GM21529 (cell line): ENCODE data around the gene ADGRB2.

Experiments used
- ATAC-seq: cut with Tn5 transposase; IDR thresholded peaks from one replicate; pipeline ENCODE4 v1.9.1; 2021; ENCODE audit not compliant: unreplicated experiment

ADGRB2 gene

DNA sequence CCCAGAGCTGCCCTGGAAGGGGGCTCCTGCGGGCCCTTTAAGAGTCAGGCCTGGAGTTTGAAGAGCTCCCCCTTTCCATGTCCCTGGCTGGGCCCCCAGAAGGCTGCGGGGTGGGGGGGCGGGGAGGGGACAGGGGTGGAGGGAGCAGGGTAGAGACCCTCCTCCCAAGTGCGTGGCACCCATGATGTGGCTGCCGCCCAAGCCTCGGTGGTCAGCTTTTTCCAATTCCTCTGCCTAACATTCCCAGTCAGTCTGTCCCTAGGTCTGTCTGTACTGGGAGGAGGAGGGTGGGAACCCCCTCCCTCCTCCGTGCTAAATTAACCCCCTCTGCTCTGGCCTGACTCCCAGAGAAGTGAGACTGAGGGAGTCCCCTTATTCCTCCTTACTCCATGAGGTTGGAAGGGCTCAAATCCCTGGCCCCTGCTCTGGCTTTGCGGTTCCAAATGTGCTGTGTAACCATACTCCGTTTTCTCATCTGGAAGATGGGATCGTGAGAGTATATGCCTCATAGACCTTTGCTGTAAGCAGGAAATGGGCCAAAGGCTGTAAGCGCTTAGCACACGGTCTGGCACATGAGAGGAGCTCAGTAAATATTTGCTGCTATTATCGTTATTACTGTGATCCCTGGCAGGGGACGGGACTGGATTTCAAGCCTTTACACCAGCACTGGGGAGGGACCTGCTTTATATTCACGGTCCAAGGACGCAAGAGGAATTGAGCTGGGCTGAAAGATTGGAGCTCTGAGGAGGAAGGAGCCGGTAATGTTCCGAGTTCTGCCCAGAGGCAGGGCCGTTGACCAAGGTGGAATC, 59.7 kb downstream of the ADGRB2 start:
- ATAC-seq = no peak

DNA sequence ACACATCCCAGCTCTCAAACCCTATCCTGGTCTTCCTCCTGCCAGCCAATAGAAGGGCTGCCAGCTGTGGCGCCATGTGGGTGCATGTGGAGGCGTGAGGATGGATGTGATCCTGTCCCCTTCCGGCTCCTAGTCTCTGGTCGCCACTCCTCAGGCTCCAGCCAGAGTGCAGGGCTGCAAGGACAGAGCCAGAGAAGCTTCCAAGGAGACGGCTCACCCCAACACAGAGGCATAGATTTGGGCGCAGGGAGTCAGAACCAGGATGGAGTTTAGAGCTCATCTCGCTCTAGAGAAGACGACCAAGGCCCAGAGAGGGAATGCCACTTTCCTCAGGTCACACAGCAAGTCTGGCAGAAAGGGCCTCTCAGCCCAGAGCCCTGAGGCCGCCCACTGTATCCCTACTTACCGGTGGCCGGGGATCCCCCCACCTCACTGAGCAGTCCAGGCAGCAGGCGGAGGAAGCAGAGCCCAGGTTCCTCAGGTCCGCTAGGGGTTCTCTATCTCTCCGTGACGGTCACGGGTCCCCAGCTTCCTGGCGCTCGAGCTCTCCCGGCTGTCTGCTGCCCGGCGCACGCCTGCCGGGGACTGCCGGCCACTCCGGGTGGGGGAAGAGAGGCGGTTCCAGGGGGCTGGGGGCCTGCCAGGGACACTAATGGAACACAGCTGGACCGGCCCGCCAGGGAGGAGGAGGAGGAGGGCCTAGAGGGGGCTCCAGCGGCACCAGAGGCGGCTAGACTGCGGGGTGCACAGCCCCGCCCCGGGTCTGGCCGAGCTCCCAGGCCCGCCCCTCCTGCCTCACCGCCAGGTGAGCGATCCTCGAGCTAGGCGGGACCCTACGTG, 60.5 kb downstream of the ADGRB2 start, which contains the start of gene COL16A1:
COL16A1 (minus strand) TSS at position 587 of the 840 bp plus-strand sequence. CDS start 1,824 bp downstream, outside the sequence.
- ATAC-seq = no peak

DNA sequence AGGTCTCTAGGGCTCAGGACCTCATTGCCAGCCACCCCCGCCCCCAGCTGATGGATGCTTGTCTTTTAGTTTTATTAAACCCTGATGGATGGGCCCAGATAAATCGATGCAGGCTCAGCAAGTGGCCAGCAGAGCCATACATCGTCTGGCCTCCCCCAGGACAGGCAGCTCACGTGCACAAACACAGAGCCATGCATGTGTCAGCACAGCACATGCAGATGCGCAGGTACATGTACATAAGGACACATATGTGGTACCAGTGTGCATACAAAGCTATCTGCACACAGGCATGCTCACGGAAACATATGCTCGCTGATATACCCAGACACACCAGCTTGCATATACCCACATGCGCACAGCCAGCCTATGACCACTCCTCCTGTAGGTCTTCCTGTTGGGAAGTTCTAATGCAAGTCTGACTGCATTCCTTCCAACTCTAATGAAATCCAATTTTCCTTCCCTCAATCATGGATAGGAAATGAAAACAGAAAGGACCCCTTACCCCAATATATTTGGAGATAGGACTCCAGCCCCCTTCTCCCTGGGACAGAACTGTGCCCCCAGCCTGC, 61.2 kb downstream of the ADGRB2 start:
- no peak for ATAC-seq

DNA sequence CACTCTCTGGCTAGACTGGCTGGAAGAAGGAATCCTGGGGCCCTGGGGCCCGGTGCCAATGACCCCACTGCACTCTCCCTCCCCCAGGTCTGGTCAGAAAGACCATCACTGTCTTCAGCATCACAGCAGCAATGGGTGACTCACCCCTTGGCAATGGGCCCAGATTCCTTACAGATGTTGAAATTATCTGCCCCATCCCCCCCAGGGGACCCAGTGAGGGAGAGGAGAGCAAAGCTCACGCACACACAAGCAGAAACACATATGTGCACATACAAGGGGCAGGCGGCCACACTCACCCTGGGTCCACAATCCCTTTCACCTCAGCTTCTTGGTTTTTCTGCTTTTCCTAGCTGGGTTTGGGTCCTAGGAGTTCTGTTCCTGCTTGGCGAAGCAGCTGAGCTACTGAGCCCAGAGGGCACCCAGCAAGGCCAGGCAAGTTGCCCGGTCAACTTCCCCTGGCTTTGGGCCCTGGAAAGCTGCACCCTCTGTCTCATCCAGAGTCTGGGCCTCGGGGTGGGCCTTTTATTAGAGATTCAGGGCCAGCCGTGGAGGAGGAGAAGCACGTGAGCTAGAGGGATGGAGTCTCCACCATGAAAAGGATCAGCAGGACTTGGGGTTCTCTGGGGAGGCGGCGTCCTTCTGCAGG, 62.9 kb downstream of the ADGRB2 start:
- no peak for ATAC-seq

DNA sequence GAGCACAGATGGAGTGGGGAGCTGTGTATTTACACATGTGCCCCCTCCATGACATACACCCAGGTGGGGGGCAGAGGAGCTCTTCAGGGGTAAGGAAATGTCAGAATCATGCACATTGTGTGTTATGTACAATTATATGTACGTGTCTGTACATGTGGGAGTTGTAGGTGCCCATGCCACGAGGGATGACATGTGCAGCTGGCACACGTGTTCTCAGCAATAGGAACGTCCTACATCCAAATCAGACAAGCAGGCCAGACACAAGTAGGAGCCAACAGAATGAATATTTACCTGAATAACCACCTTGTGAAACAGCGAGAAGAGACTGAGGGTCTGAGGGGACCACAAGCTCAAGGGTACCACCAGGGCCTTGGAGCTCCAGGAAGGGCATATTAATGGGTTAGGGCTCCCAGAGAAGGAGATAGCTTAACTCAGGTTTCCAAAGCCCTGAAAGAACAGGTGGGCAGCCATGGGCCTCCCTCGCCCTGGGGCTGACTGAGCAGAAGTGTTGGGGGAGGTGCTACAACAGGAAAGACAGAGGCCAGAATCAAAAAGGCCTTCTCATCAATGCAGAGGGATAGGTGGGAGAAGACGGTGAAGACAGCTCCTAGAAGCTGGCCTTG, 63.6 kb downstream of the ADGRB2 start:
- no peak for ATAC-seq

DNA sequence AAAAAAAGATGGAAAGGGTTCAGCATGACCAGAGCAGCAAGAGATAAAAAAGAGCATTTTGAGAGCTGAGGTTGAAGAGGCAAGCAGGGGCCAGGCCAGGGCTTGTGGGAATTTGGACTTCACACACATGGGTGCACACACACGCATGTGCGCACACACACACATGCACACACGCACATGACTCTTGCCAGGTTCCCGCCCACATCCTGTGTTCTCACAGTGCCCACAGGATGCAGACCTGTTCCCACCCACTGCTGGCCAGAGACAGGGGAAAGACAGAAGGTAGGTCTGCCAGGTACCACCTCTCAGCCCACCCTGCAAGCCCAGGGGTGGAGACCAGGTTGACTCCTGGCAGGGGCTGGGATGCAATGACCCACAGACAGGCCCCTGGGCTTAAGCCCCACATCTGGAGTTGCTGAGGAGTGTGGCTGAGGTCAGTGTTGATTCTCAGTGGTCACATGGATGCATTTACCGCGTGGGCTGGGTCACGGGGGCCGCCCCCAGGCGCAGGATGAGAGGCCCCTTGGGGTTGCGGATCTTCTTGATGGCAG, 64.7 kb downstream of the ADGRB2 start:
- ATAC-seq = no peak

DNA sequence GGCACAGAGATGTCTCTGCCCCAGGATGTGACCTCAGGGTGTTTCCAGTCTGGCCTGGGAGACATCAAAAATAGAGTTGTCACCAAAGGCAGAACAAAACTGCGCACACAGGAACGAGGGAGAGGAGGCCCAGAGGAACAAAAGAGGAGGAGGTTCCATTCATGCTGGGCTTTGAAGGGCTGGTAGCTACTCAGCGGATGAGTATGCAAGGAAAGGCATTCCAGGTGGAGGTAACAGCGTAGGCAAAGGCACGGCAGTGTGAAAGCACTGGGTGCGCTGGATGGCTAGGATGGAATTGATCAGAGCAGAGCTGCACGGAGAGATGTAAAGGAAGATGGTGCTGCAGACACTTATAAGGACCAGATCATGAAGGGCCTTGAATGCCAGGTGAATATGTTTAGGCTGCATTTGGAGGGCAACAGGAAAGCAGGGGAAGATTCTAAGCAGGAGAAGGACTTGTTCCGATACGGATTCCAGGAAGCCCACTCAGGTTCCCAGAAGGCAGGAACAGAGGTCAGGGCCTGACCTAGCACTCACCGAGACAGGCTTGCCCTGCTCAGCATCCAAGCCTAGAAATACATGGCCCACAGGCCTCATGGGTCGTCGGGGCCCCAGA, 66.7 kb downstream of the ADGRB2 start:
- ATAC-seq = no peak

DNA sequence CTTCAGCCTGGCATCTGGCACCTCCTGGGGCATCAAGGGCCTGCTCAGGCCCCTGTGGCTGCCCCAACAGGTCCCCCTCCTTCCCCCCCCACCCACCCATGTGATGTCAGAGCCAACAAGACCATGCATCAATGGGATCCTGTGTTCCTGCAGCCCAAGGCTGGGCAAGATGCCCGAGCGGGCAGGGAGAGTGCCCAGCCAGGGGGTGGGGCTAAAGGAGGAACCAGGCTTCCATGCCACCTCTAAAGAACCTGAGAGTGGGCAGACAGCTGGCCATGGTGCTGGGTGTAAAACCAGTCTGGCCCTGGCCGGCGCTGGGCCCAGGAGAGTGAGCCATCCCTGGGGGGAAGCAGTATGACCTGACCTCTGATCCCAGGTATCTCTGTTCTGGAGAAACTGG, 67.9 kb downstream of the ADGRB2 start:
- no peak for ATAC-seq

DNA sequence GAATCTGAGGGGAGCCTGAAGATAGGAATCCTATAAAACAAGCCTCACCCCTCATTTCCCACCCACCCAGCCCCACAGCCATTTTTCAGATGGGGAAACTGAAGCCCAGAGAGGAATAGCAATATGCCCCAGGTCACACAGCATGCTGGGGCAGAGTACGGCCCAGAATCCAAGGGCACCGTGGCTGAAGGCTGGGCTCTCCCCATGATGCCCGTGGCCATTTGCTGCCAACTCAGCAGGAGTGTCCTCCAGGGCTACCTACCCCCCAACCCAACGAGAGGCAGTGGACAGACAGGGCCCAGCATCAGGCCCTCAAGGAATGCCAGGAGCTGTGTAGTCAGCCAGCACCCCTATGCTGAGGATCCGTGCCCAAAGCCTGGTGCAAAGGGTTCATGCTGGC, 68.8 kb downstream of the ADGRB2 start:
- ATAC-seq = no peak

DNA sequence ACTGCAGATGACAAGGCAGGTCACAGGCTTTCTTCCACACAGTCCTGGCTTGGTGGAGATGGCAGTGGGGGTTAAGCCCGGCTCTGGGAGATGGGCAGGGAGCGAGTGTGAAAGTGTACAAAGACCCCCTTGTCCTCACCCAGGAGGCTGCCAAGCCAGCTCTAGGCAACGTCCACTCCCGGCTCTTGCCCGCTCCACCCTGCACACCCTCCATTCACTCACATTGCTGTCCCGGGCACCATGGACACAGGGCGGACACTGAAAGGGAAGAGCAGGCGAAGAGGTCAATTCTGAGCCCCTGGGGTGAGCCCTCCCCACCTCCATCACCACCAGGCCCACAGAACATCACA, 69.2 kb downstream of the ADGRB2 start:
- ATAC-seq = no peak

DNA sequence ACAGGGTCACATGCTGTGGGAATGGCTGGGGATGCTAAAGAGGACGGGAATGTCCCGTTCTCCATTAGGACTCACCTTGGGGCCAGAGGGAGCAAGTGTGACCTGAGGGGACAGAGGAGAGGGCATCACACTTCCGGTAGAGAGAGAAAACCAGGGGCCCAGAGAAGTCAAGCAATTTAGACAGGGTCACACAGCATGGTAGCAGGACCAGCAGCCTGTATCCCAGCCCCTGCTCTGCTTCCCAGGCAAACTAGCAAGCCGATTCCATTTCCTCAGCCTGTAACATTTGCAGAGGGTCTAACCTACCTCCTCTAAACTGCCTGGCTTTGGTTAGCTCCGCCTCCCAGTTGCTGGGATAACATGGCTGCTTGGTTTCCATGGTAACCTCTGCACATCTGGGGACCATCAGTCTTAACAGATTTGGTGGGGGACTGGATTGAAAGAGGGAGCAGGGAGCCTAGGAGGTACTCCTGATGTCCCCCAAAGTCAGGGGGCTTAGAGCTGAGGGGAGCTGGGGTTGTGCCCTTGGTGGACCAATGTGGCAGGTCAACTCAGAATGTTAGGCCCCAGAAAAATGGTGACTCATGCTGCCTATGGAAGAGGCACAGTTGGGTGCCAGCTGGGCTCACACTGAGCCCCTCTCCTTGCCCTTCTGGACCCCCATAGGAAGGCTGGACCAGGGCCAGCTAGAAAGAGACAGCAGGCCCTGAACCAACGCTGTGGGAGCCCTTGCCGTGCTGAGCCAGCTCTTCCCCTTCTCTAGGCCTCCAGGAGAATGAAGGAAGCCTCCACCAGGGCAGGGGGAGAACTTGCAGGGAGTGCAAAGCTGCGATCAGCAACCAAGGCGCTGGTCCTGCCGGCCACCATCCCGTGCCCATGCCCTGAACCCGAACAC, 69.8 kb downstream of the ADGRB2 start:
- ATAC-seq = no peak

DNA sequence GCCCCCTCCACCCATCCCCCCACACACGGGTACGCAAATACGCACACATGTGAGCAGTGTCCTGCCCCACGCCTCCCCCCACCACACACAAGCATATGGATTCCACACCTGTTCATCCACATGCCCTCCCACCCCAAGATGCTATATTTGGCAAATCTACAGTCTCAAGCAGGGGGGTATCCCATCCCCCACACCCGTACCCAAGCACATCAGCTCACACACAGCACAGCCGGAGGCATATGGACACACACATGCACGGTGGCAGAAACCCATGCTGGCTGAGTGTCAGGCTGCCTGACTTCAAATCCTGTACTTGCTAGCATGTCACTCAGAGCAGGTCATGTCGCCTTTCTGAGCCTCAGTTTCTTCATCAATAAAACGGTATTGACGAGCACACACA, 70.9 kb downstream of the ADGRB2 start:
- no peak for ATAC-seq

DNA sequence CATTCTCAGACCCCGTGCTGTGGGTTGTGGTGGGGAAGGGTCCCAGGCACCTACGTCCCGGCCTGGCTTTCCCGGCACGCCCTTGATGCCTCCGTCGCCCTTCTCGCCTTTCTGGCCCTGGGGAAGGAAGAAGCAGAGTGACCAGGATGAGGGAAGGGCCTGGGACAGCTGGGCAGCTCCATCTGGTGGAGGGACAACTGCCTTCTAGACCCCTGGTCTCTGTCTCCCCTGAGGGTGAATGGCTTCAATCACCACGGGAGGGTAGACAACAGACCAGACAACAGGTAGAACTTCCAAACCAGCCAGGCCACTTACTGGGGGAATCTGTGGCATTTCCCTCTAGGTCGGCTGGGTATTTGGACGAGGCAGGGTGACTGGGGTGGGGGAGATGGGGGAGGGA, 72.2 kb downstream of the ADGRB2 start:
- ATAC-seq = no peak

DNA sequence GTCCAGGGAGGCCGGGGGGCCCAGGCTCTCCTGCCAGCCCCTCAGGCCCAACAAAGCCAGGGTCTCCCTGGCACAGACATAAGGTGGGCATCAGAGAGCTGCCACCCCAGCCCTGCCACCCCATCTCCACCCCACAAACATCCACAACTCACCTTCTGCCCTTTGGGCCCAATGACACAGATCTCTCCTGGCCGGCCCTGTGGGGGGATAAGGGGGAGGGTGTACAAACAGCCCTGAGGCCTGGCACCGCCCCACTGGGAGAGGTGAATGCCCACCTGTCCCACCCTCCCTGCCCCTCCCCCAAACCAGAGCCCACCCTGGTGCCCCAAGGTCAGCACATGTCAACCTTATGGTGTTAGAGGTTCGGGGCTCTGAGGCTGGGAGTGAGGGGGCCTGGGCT, 72.7 kb downstream of the ADGRB2 start:
- ATAC-seq = no peak

DNA sequence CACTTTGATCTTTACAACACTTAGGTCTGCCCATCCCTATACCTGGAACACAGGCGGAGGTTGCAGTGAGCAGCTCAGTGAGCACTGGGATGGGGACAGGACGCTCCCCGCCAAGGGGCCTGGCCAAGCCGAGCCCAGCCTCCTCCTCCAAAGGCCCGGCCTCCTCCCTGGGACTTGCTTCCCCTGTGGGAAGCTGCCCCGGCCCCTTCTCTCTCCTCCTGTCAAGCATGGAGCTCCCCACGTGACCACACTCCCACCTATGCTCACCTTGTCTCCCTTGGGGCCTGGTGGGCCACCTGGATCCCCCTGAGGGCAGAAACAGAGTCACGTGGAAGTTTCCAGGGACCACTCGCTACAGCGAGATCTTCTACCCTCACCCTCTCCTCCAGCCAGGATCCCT, 73.2 kb downstream of the ADGRB2 start:
- no peak for ATAC-seq

DNA sequence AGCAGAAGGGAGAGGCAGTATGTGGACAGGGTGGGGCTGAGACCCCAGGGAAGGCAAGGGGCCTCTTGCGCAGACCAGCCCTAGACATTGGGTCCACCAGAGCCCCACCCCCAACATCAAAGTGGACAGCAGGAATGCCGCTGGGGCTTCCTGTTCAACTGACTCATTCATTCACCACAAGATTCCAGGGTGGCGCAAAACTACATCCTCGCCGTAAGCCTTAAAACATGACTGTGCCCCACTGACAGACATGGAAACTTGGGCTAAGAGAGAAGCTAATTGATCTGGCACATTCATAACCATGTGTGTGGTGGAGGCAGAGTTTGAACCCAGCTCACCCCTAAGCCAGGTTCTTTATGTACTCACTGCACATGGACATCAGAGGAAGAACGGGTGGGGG, 74.3 kb downstream of the ADGRB2 start:
- no peak for ATAC-seq

DNA sequence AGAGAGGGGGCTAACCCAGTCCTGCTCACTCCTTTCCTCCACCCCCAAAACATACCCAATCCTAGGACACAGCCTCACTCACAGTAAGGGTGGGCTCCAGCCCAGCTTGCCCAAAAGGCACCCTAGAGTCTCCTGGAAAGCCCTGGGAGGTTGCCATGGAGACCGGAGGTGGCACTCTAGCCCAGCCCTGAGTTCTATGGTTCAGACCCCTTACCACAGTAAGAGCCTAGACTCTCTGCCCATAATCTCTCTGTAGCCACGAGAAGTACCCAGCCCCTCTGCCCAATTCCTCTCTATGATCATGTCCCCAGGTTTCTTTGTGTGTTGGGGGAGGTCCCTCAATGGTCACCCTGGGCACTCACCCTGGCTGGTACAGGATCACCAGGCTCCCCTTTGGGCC, 74.8 kb downstream of the ADGRB2 start:
- no peak for ATAC-seq

DNA sequence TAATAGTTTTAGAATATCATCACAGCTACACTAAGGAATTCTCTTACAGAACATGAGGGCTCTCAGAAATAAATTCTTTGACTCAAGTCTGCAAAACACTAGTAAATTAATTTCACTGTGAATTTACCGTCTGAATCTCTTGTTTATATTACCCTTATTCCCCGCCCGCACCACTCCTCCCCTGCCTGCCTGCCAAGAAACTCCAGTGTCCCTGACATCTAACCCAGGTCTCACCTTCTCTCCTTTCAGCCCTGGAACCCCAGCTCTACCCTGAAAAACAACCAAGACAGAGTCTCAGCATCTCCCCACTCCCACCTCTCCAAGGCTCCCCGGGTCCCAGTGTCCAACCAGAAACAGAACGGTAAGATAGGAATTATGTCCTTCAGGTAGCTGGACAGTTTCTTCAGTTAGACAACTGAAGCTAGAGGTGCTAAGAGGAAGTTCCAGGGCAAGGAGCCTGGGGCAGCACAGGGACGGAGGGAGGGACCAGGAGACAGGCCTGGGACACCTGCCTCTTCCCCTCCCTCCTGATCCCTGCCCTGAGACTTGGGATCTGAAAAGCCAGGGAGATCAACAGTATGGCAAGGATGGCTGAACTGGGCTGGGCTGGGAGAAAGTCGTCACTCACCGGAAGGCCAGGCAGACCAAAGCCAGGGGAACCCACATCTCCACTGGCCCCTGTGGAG, 75.8 kb downstream of the ADGRB2 start:
- ATAC-seq = no peak

DNA sequence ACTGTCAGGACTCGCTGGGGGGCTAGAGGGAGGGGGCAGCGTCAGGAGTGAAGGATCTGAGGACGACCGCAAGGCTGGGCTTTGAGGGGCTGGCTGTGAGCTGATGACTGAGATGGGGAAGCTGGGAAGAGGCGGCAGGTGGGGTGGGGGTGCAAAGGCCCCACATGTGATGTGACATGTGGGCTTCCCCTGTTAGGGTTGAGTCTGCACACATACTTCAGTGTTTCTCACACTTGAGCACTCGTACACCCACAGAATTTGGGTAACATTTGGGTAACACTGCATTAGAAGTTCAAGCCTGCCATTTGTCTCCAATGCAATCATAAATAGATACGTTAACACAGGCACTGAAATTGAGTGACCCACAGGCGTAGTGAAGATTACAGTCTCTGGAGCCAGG, 76.5 kb downstream of the ADGRB2 start:
- no peak for ATAC-seq
